Measurements from ENCODE around the gene A1CF.
"Not testable (repeated sequence)": the region's sequence is repeated elsewhere in the genome, so short reads cannot be mapped to it uniquely, and the experiment has no call there.

Gene A1CF

DNA sequence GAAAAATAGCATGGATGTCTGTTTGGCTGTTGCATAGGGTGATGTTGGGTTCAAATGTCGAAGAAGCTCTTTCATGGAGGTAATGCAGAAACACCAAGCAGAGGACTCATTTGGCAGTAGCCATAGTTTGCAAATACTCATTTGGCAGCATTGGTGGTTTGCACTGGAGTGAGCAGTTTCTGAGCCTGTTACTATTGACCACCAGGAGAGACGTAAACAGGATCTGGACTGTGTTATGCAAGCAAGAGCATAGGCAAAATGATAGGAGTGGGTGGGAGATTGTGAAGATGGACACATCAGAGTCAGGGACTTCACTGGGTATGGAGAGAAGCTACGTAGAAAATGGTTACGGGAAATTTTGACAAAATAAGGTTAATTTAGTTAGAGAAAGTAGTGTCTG is 22.9 kb upstream of the A1CF start:
- no peaks in the 10 kb centered on the region for H3K4me1 ChIP-seq (ENCODE audit: insufficient read depth, low read length)
- H3K36me3 ChIP-seq (ENCODE audit: insufficient read depth, low read length), result no peaks in the 10 kb centered on the region
- no peak overlapping the region for H3K27ac ChIP-seq (ENCODE audit: low read length)
- no peak overlapping the region for H3K4me2 ChIP-seq (ENCODE audit: insufficient read depth, low read length)
- H3K9ac ChIP-seq (ENCODE audit: low read depth, low read length), result no peak overlapping the region
- ATAC-seq (ENCODE audit: insufficient read depth, low read depth), result no peak
- H3K27me3 ChIP-seq (ENCODE audit: insufficient read depth, low read length, poor library complexity), result no peaks in the 10 kb centered on the region
- no peaks in the 10 kb centered on the region for H3K79me2 ChIP-seq (ENCODE audit: insufficient read depth, low read length)
- TF ChIP-seq EZH2 (IDR thresholded peaks at IDR 0.05; ENCODE audit: borderline replicate concordance, low read depth, low read length, severe bottlenecking), result no peak
- TF ChIP-seq, protein P1, sequence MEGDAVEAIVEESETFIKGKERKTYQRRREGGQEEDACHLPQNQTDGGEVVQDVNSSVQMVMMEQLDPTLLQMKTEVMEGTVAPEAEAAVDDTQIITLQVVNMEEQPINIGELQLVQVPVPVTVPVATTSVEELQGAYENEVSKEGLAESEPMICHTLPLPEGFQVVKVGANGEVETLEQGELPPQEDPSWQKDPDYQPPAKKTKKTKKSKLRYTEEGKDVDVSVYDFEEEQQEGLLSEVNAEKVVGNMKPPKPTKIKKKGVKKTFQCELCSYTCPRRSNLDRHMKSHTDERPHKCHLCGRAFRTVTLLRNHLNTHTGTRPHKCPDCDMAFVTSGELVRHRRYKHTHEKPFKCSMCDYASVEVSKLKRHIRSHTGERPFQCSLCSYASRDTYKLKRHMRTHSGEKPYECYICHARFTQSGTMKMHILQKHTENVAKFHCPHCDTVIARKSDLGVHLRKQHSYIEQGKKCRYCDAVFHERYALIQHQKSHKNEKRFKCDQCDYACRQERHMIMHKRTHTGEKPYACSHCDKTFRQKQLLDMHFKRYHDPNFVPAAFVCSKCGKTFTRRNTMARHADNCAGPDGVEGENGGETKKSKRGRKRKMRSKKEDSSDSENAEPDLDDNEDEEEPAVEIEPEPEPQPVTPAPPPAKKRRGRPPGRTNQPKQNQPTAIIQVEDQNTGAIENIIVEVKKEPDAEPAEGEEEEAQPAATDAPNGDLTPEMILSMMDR (IDR thresholded peaks at IDR 0.05; ENCODE audit: borderline replicate concordance, extremely low read depth, low read length, poor library complexity, severe bottlenecking), result no peak
- H4K20me1 ChIP-seq (ENCODE audit: insufficient read depth, low read length), result no peaks in the 10 kb centered on the region
- H2AFZ ChIP-seq (ENCODE audit: low read depth, low read length), result no peak overlapping the region
- no peak for DNase-seq
- no peak overlapping the region for H3K4me3 ChIP-seq (ENCODE audit: low read depth in 1 of 2, low read length in 2 of 2)
- H3K9me3 ChIP-seq (ENCODE audit: insufficient read depth, low read length, severe bottlenecking), result no peaks in the 10 kb centered on the region

DNA sequence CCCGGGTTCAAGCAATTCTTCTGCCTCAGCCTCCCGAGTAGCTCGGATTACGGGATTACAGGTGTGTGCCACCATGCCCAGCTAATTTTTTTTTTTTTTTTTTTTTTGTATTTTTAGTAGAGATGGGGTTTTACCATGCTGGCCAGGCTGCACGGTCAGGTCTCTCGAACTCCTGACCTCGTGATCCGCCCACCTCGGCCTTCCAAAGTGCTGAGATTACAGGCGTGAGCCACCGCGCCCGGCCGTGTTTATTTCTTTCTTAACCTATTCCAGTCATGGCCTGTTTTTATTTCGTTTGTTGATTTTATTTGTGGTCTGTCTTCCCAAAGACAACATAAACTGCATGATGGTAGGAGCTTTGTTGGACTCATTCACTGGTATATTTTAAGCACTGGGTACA is 20.4 kb upstream of the A1CF start:
- DNase-seq; H3K36me3 ChIP-seq (ENCODE audit: insufficient read depth, low read length); H3K4me1 ChIP-seq (ENCODE audit: insufficient read depth, low read length); H3K79me2 ChIP-seq (ENCODE audit: insufficient read depth, low read length); H2AFZ ChIP-seq (ENCODE audit: low read depth, low read length); H3K4me3 ChIP-seq (ENCODE audit: low read depth in 1 of 2, low read length in 2 of 2); ATAC-seq (ENCODE audit: insufficient read depth, low read depth); H4K20me1 ChIP-seq (ENCODE audit: insufficient read depth, low read length); H3K9ac ChIP-seq (ENCODE audit: low read depth, low read length); H3K4me2 ChIP-seq (ENCODE audit: insufficient read depth, low read length); H3K9me3 ChIP-seq (ENCODE audit: insufficient read depth, low read length, severe bottlenecking); H3K27me3 ChIP-seq (ENCODE audit: insufficient read depth, low read length, poor library complexity); H3K27ac ChIP-seq (ENCODE audit: low read length): not testable (repeated sequence)

DNA sequence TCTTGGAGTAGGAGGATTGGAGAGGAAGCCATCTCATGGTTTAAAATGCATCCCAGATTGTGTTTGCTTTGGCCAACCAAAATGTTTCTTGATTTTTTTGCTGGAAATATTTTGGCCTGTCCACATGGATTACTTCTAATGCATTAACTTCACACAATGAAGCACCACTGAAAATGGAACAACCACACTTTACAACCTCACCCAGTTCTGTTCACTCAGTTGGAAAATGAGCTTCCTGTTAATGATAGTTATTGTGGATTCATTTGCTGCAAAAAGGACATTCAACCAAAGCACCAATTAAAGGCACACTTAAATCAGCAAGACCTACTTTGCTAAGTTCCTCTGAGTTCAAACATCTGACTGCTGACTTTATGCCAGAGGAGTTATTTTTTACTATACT is 11.3 kb upstream of the A1CF start:
- Histone ChIP-seq H3K9me3 (ENCODE audit: insufficient read depth, low read length, severe bottlenecking) (no peaks in the 10 kb centered on the region), H4K20me1 (ENCODE audit: insufficient read depth, low read length) (no peaks in the 10 kb centered on the region), H3K4me3 (ENCODE audit: low read depth in 1 of 2, low read length in 2 of 2) (no peak overlapping the region), H3K36me3 (ENCODE audit: insufficient read depth, low read length) (no peaks in the 10 kb centered on the region), H3K9ac (ENCODE audit: low read depth, low read length) (no peak overlapping the region), H2AFZ (ENCODE audit: low read depth, low read length) (no peak overlapping the region), H3K4me1 (ENCODE audit: insufficient read depth, low read length) (no peaks in the 10 kb centered on the region), H3K4me2 (ENCODE audit: insufficient read depth, low read length) (no peak overlapping the region), H3K27ac (ENCODE audit: low read length) (no peak overlapping the region), H3K27me3 (ENCODE audit: insufficient read depth, low read length, poor library complexity) (no peaks in the 10 kb centered on the region), H3K79me2 (ENCODE audit: insufficient read depth, low read length) (no peaks in the 10 kb centered on the region)
- DNase-seq (no peak), ATAC-seq (ENCODE audit: insufficient read depth, low read depth) (no peak)
- no peak for TF ChIP-seq EZH2 (IDR thresholded peaks at IDR 0.05; ENCODE audit: borderline replicate concordance, low read depth, low read length, severe bottlenecking)
- TF ChIP-seq, protein P1 (IDR thresholded peaks at IDR 0.05; ENCODE audit: borderline replicate concordance, extremely low read depth, low read length, poor library complexity, severe bottlenecking), result no peak

DNA sequence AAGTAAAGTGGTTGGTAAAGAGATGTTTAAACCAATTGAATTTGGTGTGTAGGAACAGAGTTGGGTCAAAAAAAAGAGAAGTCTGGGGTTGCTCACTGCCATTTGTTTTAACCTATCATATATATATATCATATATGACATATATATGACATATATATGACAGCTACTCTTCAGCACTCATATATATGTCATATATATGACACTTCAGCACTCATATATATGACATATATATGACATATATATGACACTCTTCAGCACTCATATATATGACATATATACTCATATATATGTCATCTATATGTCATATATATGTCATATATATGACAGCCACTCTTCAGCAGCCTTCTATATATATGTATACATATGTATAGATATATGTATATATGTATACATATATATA is 8.9 kb upstream of the A1CF start:
- Histone ChIP-seq H3K36me3 (ENCODE audit: insufficient read depth, low read length) (no peaks in the 10 kb centered on the region), H3K79me2 (ENCODE audit: insufficient read depth, low read length) (no peaks in the 10 kb centered on the region), H3K27me3 (ENCODE audit: insufficient read depth, low read length, poor library complexity) (no peaks in the 10 kb centered on the region), H4K20me1 (ENCODE audit: insufficient read depth, low read length) (no peaks in the 10 kb centered on the region), H3K27ac (ENCODE audit: low read length) (no peak overlapping the region), H3K9ac (ENCODE audit: low read depth, low read length) (no peak overlapping the region), H3K9me3 (ENCODE audit: insufficient read depth, low read length, severe bottlenecking) (no peaks in the 10 kb centered on the region), H3K4me3 (ENCODE audit: low read depth in 1 of 2, low read length in 2 of 2) (no peak overlapping the region), H2AFZ (ENCODE audit: low read depth, low read length) (no peak overlapping the region), H3K4me1 (ENCODE audit: insufficient read depth, low read length) (no peaks in the 10 kb centered on the region), H3K4me2 (ENCODE audit: insufficient read depth, low read length) (no peak overlapping the region)
- DNase-seq (no peak), ATAC-seq (ENCODE audit: insufficient read depth, low read depth) (no peak)
- TF ChIP-seq EZH2 (IDR thresholded peaks at IDR 0.05; ENCODE audit: borderline replicate concordance, low read depth, low read length, severe bottlenecking), result no peak
- TF ChIP-seq, protein P1 (IDR thresholded peaks at IDR 0.05; ENCODE audit: borderline replicate concordance, extremely low read depth, low read length, poor library complexity, severe bottlenecking), result no peak

Data from DND-41 (cell line).